IPS-18a (cell line): Measurements from ENCODE around the gene ANKS1B.
"Not testable (repeated sequence)": the region's sequence is repeated elsewhere in the genome, so short reads cannot be mapped to it uniquely, and the experiment has no call there.

ENCODE experiments used
- H3K27ac ChIP-seq: one replicate; pipeline ENCODE4 v1.5.1; 2013; ENCODE audit warnings: low read length
- H3K27me3 ChIP-seq: one replicate; pipeline ENCODE4 v1.6.1; 2013; ENCODE audit warnings: mild to moderate bottlenecking, low read length; ENCODE audit not compliant: control insufficient read depth, insufficient read depth
- H3K36me3 ChIP-seq: one replicate; pipeline ENCODE4 v1.6.1; 2013; ENCODE audit warnings: low read depth, low read length; ENCODE audit not compliant: control insufficient read depth
- H3K4me1 ChIP-seq: one replicate; pipeline ENCODE4 v1.6.1; 2013; ENCODE audit warnings: low read depth, low read length; ENCODE audit not compliant: control insufficient read depth
- H3K4me3 ChIP-seq: one replicate; pipeline ENCODE4 v1.5.1; 2013; ENCODE audit warnings: low read length
- H3K9ac ChIP-seq: one replicate; pipeline ENCODE4 v1.6.1; 2013; ENCODE audit warnings: mild to moderate bottlenecking, low read length, moderate library complexity
- H3K9me3 ChIP-seq: one replicate; pipeline ENCODE4 v1.6.1; 2013; ENCODE audit warnings: low read depth, low read length; ENCODE audit not compliant: control insufficient read depth

Gene ANKS1B

DNA sequence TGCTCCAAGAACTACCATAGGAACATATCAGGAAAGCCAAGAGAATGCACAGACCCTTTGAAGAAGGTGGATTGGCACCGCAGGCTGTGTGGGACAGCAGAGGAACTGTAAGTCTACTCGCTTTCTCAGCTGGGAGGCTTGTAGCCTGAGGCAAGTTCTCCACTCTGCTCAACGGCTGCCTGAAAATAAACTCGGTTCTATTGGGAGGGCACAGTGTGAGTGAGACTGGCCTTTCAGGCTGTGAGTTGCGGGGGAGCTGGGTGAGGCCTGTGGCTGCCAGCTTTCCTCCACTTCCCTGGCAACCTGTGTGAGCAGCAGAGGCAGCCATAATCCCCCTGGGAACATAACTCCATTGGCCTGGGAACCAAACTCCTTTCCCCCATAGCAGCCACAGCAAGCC lies 132.1 kb downstream of the ANKS1B start:
- Histone ChIP-seq H3K27me3 (no peaks in the 10 kb centered on the region), H3K27ac (no peak overlapping the region), H3K4me1 (no peaks in the 10 kb centered on the region), H3K9me3 (no peaks in the 10 kb centered on the region), H3K9ac (no peak overlapping the region), H3K36me3 (no peaks in the 10 kb centered on the region), H3K4me3 (no peak overlapping the region)

DNA sequence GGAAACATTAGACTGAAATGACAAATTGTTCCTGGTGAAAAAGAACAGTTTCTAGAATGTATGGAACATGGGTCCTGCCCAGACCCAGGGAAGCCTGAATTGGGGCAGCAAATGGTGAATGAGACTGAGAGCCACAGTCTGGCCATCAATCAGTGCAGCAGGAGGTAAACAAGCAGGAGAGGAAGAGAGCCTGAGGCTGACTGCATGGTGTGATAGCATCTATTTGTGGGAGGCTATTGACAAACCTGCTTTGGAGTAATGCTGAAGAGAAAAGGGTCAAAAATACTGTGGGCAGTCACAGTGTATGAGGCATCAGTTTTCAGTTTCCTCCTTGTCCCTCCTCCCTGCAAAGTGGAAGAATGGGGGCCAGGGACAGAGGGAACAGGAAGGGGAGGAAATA lies 136.8 kb downstream of the ANKS1B start:
- Histone ChIP-seq H3K27ac (no peak overlapping the region), H3K36me3 (no peaks in the 10 kb centered on the region), H3K4me1 (no peaks in the 10 kb centered on the region), H3K4me3 (no peak overlapping the region), H3K9me3 (no peaks in the 10 kb centered on the region), H3K27me3 (no peaks in the 10 kb centered on the region), H3K9ac (no peak overlapping the region)

DNA sequence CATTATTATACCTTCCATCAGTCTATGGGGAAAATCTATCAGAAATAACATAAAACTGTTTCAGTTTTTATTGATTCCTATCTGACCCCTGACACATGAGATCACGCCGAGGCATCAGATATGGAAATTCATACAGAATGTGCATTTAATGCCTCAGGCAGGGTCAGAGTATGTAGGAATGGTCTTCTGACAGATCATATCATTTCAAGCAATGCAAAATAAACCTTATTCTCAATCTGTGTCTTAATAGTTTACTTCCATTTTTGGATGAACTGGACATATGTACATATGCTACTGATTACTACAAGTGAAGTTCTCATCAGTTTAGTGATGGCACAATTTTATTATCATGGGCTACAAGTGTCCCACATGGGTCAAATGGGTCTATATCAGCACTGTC lies 150.0 kb downstream of the ANKS1B start:
- H3K4me3 ChIP-seq = no peak overlapping the region

DNA sequence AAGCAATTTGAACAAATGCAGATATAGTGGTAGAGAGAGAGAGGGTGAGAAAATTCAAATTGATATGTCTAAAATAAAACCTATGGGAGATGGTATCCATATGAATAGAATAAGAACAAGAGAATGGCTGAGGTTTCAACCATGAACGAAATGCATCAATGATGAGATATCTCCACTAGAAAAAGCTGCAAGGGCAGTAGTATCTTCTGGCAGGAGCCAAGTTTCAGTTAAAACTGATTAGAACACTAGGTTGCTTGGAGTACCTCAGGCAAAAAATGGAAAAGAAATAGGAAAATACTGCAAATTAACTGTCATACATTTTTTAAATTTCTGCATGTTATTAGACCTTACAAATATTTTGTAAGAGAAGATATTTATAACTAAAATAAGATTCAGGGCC lies 151.3 kb downstream of the ANKS1B start:
- Histone ChIP-seq H3K27me3 (no peaks in the 10 kb centered on the region), H3K27ac (no peak overlapping the region), H3K4me3 (no peak overlapping the region), H3K4me1 (no peaks in the 10 kb centered on the region), H3K9ac (no peak overlapping the region), H3K36me3 (no peaks in the 10 kb centered on the region), H3K9me3 (no peaks in the 10 kb centered on the region)

More for the DNA sequence above, 150.0 kb downstream of the ANKS1B start:
- Histone ChIP-seq H3K9me3 (no peaks in the 10 kb centered on the region), H3K36me3 (no peaks in the 10 kb centered on the region), H3K4me1 (no peaks in the 10 kb centered on the region), H3K27ac (no peak overlapping the region), H3K9ac (no peak overlapping the region), H3K27me3 (no peaks in the 10 kb centered on the region)

DNA sequence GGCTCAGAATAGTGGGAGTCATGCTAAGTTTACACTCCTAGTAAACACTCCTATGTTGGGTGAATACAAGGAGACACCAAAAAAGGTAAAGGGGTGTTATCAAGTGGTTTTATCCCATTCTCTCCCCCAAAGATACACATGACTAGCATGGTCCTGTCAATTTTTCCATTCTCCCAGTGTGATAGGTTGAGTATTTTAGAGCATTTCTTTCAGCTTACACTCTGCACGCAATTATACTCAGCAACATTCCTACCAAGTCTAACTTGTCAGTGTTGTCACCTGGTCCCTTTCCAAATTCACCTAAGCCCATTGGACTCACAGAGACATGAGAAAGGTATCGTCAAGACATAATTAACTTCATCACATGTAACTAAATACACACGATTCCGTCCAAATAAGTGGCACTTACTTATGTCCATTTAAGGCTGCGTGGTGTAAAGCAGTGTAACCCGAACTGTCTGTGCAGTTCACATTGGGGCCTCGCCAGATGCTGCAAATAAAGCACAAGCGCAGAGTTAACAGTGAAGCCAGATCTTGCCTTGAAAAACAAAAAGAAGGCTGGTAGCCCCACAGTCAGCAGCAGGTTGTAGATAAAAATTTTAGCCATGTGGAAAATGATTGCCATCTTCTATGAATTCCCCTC lies 159.7 kb downstream of the ANKS1B start:
- Histone ChIP-seq H3K4me1 (no peaks in the 10 kb centered on the region), H3K36me3 (no peaks in the 10 kb centered on the region), H3K4me3 (no peak overlapping the region), H3K27me3 (no peaks in the 10 kb centered on the region), H3K9ac (no peak overlapping the region), H3K27ac (no peak overlapping the region), H3K9me3 (no peaks in the 10 kb centered on the region)

GRCh38 chr12:99822273-99822672 lies 162.5 kb downstream of the ANKS1B start:
- no peaks in the 10 kb centered on the region for H3K27me3 ChIP-seq
- H3K4me1 ChIP-seq = no peaks in the 10 kb centered on the region
- no peak overlapping the region for H3K27ac ChIP-seq
- H3K36me3 ChIP-seq = no peaks in the 10 kb centered on the region
- H3K4me3 ChIP-seq = no peak overlapping the region
- H3K9ac ChIP-seq = no peak overlapping the region
- H3K9me3 ChIP-seq = no peaks in the 10 kb centered on the region

- no peak overlapping the region for H3K9ac ChIP-seq
- H3K9me3 ChIP-seq = no peaks in the 10 kb centered on the region
- H3K36me3 ChIP-seq = no peaks in the 10 kb centered on the region
- no peaks in the 10 kb centered on the region for H3K27me3 ChIP-seq
- no peak overlapping the region for H3K4me3 ChIP-seq
- H3K4me1 ChIP-seq = no peaks in the 10 kb centered on the region
- H3K27ac ChIP-seq = no peak overlapping the region
Observed at GRCh38 chr12:99810718-99811593, 173.8 kb downstream of the ANKS1B start.

GRCh38 chr12:99809909-99810308 lies 174.8 kb downstream of the ANKS1B start:
- Histone ChIP-seq H3K27me3 (no peaks in the 10 kb centered on the region), H3K36me3 (no peaks in the 10 kb centered on the region), H3K4me1 (no peaks in the 10 kb centered on the region), H3K9ac (no peak overlapping the region), H3K27ac (no peak overlapping the region), H3K4me3 (no peak overlapping the region), H3K9me3 (no peaks in the 10 kb centered on the region)

GRCh38 chr12:99806304-99806703 lies 178.4 kb downstream of the ANKS1B start:
- H3K9me3 ChIP-seq = no peaks in the 10 kb centered on the region

DNA sequence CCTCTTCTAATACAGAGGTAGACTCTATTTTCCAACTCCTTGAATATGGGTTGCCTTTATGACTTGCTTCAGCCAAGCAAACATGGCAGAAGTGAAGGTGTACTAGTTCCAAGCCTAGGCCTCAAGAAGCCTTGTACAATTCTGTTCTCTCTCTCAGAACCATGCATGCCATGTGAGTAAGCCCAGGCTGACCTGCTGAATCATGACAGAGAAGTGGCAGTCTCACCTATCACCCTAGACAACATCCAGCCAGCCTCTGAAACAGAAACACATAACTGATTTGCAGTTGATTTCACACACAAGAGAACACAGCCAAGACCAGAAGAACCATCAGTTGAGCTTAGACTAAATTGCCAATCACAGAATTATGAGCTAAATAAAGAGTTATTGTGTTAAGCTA lies 180.0 kb downstream of the ANKS1B start:
- H3K9me3 ChIP-seq = no peaks in the 10 kb centered on the region
- H3K4me1 ChIP-seq = no peaks in the 10 kb centered on the region
- H3K4me3 ChIP-seq = no peak overlapping the region
- H3K27ac ChIP-seq = no peak overlapping the region
- no peaks in the 10 kb centered on the region for H3K27me3 ChIP-seq
- H3K9ac ChIP-seq = no peak overlapping the region
- no peaks in the 10 kb centered on the region for H3K36me3 ChIP-seq

More at GRCh38 chr12:99806304-99806703, 178.4 kb downstream of the ANKS1B start:
- H3K27ac ChIP-seq = no peak overlapping the region
- no peak overlapping the region for H3K4me3 ChIP-seq
- no peaks in the 10 kb centered on the region for H3K27me3 ChIP-seq
- H3K36me3 ChIP-seq = no peaks in the 10 kb centered on the region
- H3K9ac ChIP-seq = no peak overlapping the region
- no peaks in the 10 kb centered on the region for H3K4me1 ChIP-seq

DNA sequence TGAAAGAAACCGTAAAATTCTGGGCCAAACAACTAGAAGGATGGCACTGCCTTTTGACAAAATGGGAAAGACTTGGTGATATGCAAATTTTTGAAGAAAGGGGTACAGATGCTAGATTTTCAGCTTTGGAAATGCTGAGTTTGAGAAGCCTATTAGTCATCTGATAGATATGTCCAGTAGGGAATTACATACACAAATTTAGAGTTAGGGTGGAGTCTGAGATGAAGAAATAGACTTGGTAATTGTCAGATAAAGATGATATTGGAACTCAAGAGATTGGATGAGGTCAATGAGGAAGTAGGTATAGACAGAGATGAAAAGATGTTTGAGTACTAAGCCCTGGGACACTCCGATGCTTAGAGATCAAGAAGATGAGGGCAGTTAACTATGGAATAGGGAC lies 184.1 kb downstream of the ANKS1B start:
- H3K4me1 ChIP-seq = no peaks in the 10 kb centered on the region
- no peaks in the 10 kb centered on the region for H3K9me3 ChIP-seq
- H3K27ac ChIP-seq = no peak overlapping the region
- H3K4me3 ChIP-seq = no peak overlapping the region
- no peak overlapping the region for H3K9ac ChIP-seq
- H3K27me3 ChIP-seq = no peaks in the 10 kb centered on the region
- no peaks in the 10 kb centered on the region for H3K36me3 ChIP-seq

DNA sequence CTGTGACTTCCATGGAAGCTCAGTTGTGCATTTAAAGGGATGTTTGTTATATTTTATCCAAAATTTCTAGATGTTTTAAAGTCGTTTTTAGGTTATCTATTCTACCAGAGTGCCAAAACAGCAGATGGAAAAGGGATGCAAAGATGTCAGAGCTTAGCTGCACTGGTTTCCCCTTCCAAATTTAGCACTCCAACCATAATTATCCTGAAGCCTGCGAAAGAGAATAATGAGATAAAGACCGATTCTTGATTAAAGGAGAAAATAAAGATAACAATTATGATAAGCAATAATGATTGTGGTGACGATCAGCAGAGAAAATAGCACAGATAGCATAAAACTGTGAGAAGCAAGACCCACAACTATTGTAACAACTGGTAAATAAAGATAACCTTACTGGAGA lies 186.8 kb downstream of the ANKS1B start:
- not testable (repeated sequence) for H3K4me3 ChIP-seq, H3K4me1 ChIP-seq, H3K9ac ChIP-seq, H3K27ac ChIP-seq, H3K9me3 ChIP-seq, H3K36me3 ChIP-seq, H3K27me3 ChIP-seq
